ENCODE data around the gene DYRK4.
A peak's percentile ranks its signal among the peaks of the same experiment; 100 is the strongest.

Gene DYRK4

GRCh38 chr12:4628406-4628805 is 66.4 kb downstream of the DYRK4 start:
- ChIA-PET POLR2A (interaction anchor here (0.9 kb wide), 1 partner anchor 21 kb away, joined by 3 read pairs; no protein-coding TSS in a partner anchor), CTCF (interaction anchor here (1.3 kb wide), 1 partner anchor 25 kb away, joined by 4 read pairs; no protein-coding TSS in a partner anchor)
- DNase-seq (ENCODE audit: extremely low spot score), result no peak
- no peak for TF ChIP-seq SP1 (IDR thresholded peaks at IDR 0.05)
- TF ChIP-seq HDGF (IDR thresholded peaks at IDR 0.05; ENCODE audit: borderline replicate concordance), result no peak
- TF ChIP-seq ELF4 (IDR thresholded peaks at IDR 0.05), result no peak

- TF ChIP-seq NFRKB (IDR thresholded peaks at IDR 0.05) (no peak), BHLHE40 (IDR thresholded peaks at IDR 0.05; ENCODE audit: borderline replicate concordance) (no peak), LEF1 (IDR thresholded peaks at IDR 0.05; ENCODE audit: borderline replicate concordance) (no peak), SP1 (IDR thresholded peaks at IDR 0.05) (no peak), L3MBTL2 (conservative IDR thresholded peaks at IDR 0.05) (no peak), FOXM1 (IDR thresholded peaks at IDR 0.05; ENCODE audit: borderline replicate concordance) (no peak), ELF4 (IDR thresholded peaks at IDR 0.05) (no peak), FOXK2 (IDR thresholded peaks at IDR 0.05) (no peak)
- TF ChIP-seq, protein P1, sequence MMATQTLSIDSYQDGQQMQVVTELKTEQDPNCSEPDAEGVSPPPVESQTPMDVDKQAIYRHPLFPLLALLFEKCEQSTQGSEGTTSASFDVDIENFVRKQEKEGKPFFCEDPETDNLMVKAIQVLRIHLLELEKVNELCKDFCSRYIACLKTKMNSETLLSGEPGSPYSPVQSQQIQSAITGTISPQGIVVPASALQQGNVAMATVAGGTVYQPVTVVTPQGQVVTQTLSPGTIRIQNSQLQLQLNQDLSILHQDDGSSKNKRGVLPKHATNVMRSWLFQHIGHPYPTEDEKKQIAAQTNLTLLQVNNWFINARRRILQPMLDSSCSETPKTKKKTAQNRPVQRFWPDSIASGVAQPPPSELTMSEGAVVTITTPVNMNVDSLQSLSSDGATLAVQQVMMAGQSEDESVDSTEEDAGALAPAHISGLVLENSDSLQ (IDR thresholded peaks at IDR 0.05), result no peak
- ChIA-PET POLR2A (interaction anchor here (2.0 kb wide), 1 partner anchor 19 kb away, joined by 10 read pairs; the partner anchor contains the start of genes AKAP3 and NDUFA9), CTCF (no interaction called here)
- DNase-seq (ENCODE audit: extremely low spot score), result no peak
Measured at GRCh38 chr12:4630262-4630661, 68.3 kb downstream of the DYRK4 start.

- ChIA-PET POLR2A (no interaction called here), CTCF (interaction anchor here (0.6 kb wide), 1 partner anchor 530 kb away, joined by 3 read pairs; no protein-coding TSS in a partner anchor)
- TF ChIP-seq, protein P1 (IDR thresholded peaks at IDR 0.05), result no peak
- no peak for TF ChIP-seq SP1 (IDR thresholded peaks at IDR 0.05)
- TF ChIP-seq BHLHE40 (IDR thresholded peaks at IDR 0.05; ENCODE audit: borderline replicate concordance), result no peak
- no peak for TF ChIP-seq NFRKB (IDR thresholded peaks at IDR 0.05)
- TF ChIP-seq ARNT (IDR thresholded peaks at IDR 0.05), result no peak
- no peak for TF ChIP-seq FOXK2 (IDR thresholded peaks at IDR 0.05)
- TF ChIP-seq FOXM1 (IDR thresholded peaks at IDR 0.05; ENCODE audit: borderline replicate concordance), result no peak
- TF ChIP-seq ELF4 (IDR thresholded peaks at IDR 0.05), result no peak
- no peak for DNase-seq (ENCODE audit: extremely low spot score)
Measured at GRCh38 chr12:4643747-4644146, 81.7 kb downstream of the DYRK4 start.

- POLR2A ChIA-PET, result no interaction called here
- TF ChIP-seq ARNT (IDR thresholded peaks at IDR 0.05), result no peak
- no peak for TF ChIP-seq FOXM1 (IDR thresholded peaks at IDR 0.05; ENCODE audit: borderline replicate concordance)
- CTCF ChIA-PET, result interaction anchor here (0.9 kb wide), 1 partner anchor 41 kb away, joined by 3 read pairs; no protein-coding TSS in a partner anchor
- DNase-seq (ENCODE audit: extremely low spot score), result no peak
Measured at GRCh38 chr12:4645023-4645422, 83.0 kb downstream of the DYRK4 start.

DNA sequence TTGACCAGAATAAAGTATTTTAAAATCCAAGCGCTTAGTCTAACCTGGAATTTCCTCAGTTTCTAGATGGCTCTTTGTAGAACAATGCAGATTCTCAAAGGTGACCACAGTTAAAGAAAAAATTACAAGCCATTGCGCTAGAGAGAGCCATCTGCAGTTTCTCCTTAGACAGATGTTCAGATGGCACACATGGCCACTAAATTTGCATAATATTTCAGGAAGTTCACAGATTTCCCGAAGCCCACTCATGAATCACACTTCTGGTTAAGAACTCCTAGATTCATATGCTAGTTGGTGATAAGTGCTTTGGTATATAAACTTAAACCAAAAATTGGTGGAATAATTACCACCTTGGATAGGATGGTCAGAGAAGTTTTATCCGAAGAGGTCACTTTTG is 86.1 kb downstream of the DYRK4 start:
- CTCF ChIA-PET, result interaction anchor here (0.7 kb wide), 1 partner anchor 10 kb away, joined by 3 read pairs; no protein-coding TSS in a partner anchor
- POLR2A ChIA-PET, result interaction anchor here (0.6 to 2.0 kb wide), 12 partner anchors 8 to 815 kb away, joined by 3 to 10 read pairs (median 4); a partner anchor contains a TSS
- TF ChIP-seq ARNT (IDR thresholded peaks at IDR 0.05) (no peak), ELF4 (IDR thresholded peaks at IDR 0.05) (no peak), L3MBTL2 (conservative IDR thresholded peaks at IDR 0.05) (no peak), ZNF384 (IDR thresholded peaks at IDR 0.05) (no peak), CTBP1 (IDR thresholded peaks at IDR 0.05; ENCODE audit: borderline replicate concordance) (no peak), TARDBP (IDR thresholded peaks at IDR 0.05) (no peak), NFRKB (IDR thresholded peaks at IDR 0.05) (no peak), SUZ12 (IDR thresholded peaks at IDR 0.05) (no peak), SP1 (IDR thresholded peaks at IDR 0.05) (no peak)
- TF ChIP-seq, protein P1 (IDR thresholded peaks at IDR 0.05), result no peak
- no peak for DNase-seq (ENCODE audit: extremely low spot score)

- DNase-seq (ENCODE audit: extremely low spot score), result peak; percentile 82
- ChIA-PET CTCF (interaction anchor here (0.7 kb wide), 1 partner anchor 11 kb away, joined by 3 read pairs; no protein-coding TSS in a partner anchor), POLR2A (interaction anchor here (0.6 to 2.0 kb wide), 21 partner anchors 8 to 815 kb away, joined by 3 to 10 read pairs (median 3); partner anchors contain the start of gene FGF23)
- TF ChIP-seq, protein P1 (IDR thresholded peaks at IDR 0.05), result peak; percentile 30; the same call in 1 of the 2 replicates
- TF ChIP-seq SUZ12 (IDR thresholded peaks at IDR 0.05), result no peak
- no peak for TF ChIP-seq CTBP1 (IDR thresholded peaks at IDR 0.05; ENCODE audit: borderline replicate concordance)
- TF ChIP-seq NFRKB (IDR thresholded peaks at IDR 0.05), result peak; percentile 60; the same call in 1 of the 2 replicates
- TF ChIP-seq FOXK2 (IDR thresholded peaks at IDR 0.05), result no peak
- TF ChIP-seq TARDBP (IDR thresholded peaks at IDR 0.05), result no peak
- no peak for TF ChIP-seq FOXA1 (IDR thresholded peaks at IDR 0.05)
- peak; percentile 75 for TF ChIP-seq L3MBTL2 (conservative IDR thresholded peaks at IDR 0.05)
- no peak for TF ChIP-seq LEF1 (IDR thresholded peaks at IDR 0.05; ENCODE audit: borderline replicate concordance)
- TF ChIP-seq ZNF384 (IDR thresholded peaks at IDR 0.05), result no peak
- TF ChIP-seq ARNT (IDR thresholded peaks at IDR 0.05), result no peak
Measured at GRCh38 chr12:4648501-4649357, 86.7 kb downstream of the DYRK4 start, which contains the start of the genes AKAP3 and NDUFA9. AKAP3 (minus strand) TSS chr12:4649051; CDS start chr12:4638196, 10,855 bp downstream. NDUFA9 (plus strand) TSS chr12:4649114; CDS start chr12:4649127, 13 bp downstream.

All from HEK293T (cell line).